GM12878 (cell line): ENCODE data around the gene ARHGAP26. TPM values are rescaled to one million over a fixed set of nuclear protein-coding genes. Genes with fewer than 3 reads are reported as not detected.

Experiments
- ATAC-seq: fragments of 200-7000 bp; cut with Tn5 transposase; 3 replicates; pipeline ENCODE4 v1.9.1; 2020; ENCODE audit warnings: mild to moderate bottlenecking, moderate library complexity
- BruUV-seq: library from RNA; stranded (reverse); fragments of 400-500 nt; replicated peaks from 2 replicates; lab custom pipeline; 2021; lab: Mats Ljungman, UMichigan
- CTCF ChIA-PET: fragments of 300-600 bp; sonication (Branson Sonifier 250); formaldehyde crosslinking; extraction: SDS; loops from one replicate; lab custom pipeline; 2021; ENCODE audit warnings: inconsistent platforms; lab: Yijun Ruan, JAX
- POLR2A ChIA-PET: fragments of 350-600 bp; formaldehyde crosslinking; extraction: SDS; loops from one replicate; lab custom pipeline; 2021; ENCODE audit warnings: inconsistent platforms; lab: Charles Lee
- RAD21 ChIA-PET: fragments of 300-600 bp; sonication (Branson Sonifier 250); formaldehyde crosslinking; loops from one replicate; lab custom pipeline; 2023; ENCODE audit warnings: antibody characterized with exemption; ENCODE audit not compliant: unreplicated experiment; lab: Charles Lee
- SMC1A ChIA-PET: fragments of 300-600 bp; sonication (Branson Sonifier 250); formaldehyde crosslinking; loops from one replicate; lab custom pipeline; 2023; ENCODE audit not compliant: unreplicated experiment, uncharacterized antibody; lab: Charles Lee
- DNase-seq: peaks from one replicate; pipeline ENCODE4 v3.0.0-alpha.2; 2011; ENCODE audit warnings: low read depth, low spot score
- FAIRE-seq: peaks from 3 replicates; lab custom pipeline; 2011; peaks lifted over from hg19 to GRCh38; lab: Jason Lieb, UNC
- H2AFZ ChIP-seq: 2 replicates; pipeline ENCODE4 v1.6.0; 2011; ENCODE audit warnings: low read depth, low read length, control low read depth; ENCODE audit not compliant: control insufficient read depth
- H3K27ac ChIP-seq: 2 replicates; pipeline ENCODE4 v1.5.1; 2011; ENCODE audit warnings: control low read depth; ENCODE audit not compliant: control insufficient read depth, insufficient read depth
- H3K27me3 ChIP-seq, 2 experiments: replicated peaks in 1 of 2; 2 replicates each; pipeline versions ENCODE4 v1.6.0 to v1.6.1; 2011; ENCODE audit warnings: low read length in 1 of 2; ENCODE audit not compliant: control insufficient read depth in 2 of 2, insufficient read depth in 2 of 2
- H3K36me3 ChIP-seq, 2 experiments: 2 replicates each; pipeline ENCODE4 v1.5.1; 2011; ENCODE audit warnings: low read length in 1 of 2; ENCODE audit not compliant: control insufficient read depth in 2 of 2, insufficient read depth in 2 of 2
- H3K4me1 ChIP-seq: 2 replicates; pipeline ENCODE4 v1.6.1; 2011; ENCODE audit warnings: mild to moderate bottlenecking, low read length, moderate library complexity, mixed read lengths; ENCODE audit not compliant: control insufficient read depth, insufficient read depth
- H3K4me2 ChIP-seq: 2 replicates; pipeline ENCODE4 v1.6.0; 2011; ENCODE audit warnings: control low read depth; ENCODE audit not compliant: control insufficient read depth, insufficient read depth
- H3K4me3 ChIP-seq: fragments of 200-600 bp; sonication (generic); 2 replicates; pipeline ENCODE4 v1.5.1; 2016
- H3K79me2 ChIP-seq: 2 replicates; pipeline ENCODE4 v1.6.0; 2011; ENCODE audit warnings: low read length; ENCODE audit not compliant: control insufficient read depth, insufficient read depth
- H3K9ac ChIP-seq: 2 replicates; pipeline ENCODE4 v1.8.0; 2011; ENCODE audit warnings: low read length, control low read depth, mixed read lengths; ENCODE audit not compliant: control insufficient read depth, insufficient read depth
- H3K9me3 ChIP-seq: replicated peaks from 3 replicates; pipeline ENCODE4 v1.5.1; 2011; ENCODE audit warnings: mild to moderate bottlenecking, low read length; ENCODE audit not compliant: control insufficient read depth, insufficient read depth
- H4K20me1 ChIP-seq: 2 replicates; pipeline ENCODE4 v1.6.0; 2011; ENCODE audit not compliant: control insufficient read depth, insufficient read depth
- CBFB ChIP-seq: IDR thresholded peaks from 2 replicates; pipeline ENCODE4 v1.6.1; 2016; ENCODE audit warnings: antibody characterized with exemption, low read depth
- CEBPB ChIP-seq, 2 experiments: fragments of 150-350 bp in 1 of 2; IDR thresholded peaks; 2 replicates each; pipeline ENCODE4 v1.6.1; 2012 to 2014; ENCODE audit warnings: low read depth in 2 of 2, low read length in 2 of 2, borderline replicate concordance in 1 of 2, inconsistent platforms in 1 of 2
- CHD2 ChIP-seq: IDR thresholded peaks from 2 replicates; pipeline ENCODE4 v1.6.1; 2011; ENCODE audit warnings: low read depth, low read length, improper control_type of control experiment, borderline replicate concordance
- ESRRA ChIP-seq: IDR thresholded peaks from 2 replicates; pipeline ENCODE4 v1.6.1; 2012; ENCODE audit warnings: mild to moderate bottlenecking, low read length, improper control_type of control experiment
- FOS ChIP-seq: IDR thresholded peaks from 3 replicates; pipeline ENCODE4 v1.6.1; 2011; ENCODE audit warnings: borderline replicate concordance; ENCODE audit not compliant: insufficient read length; ENCODE audit errors: extremely low read depth
- HCFC1 ChIP-seq: fragments of 150-350 bp; IDR thresholded peaks from 2 replicates; pipeline ENCODE4 v1.6.1; 2014; ENCODE audit warnings: low read length
- IKZF1 ChIP-seq: fragments of 450-650 bp; conservative IDR thresholded peaks from 2 replicates; pipeline ENCODE4 v1.6.1; 2017; ENCODE audit warnings: antibody characterized with exemption, mild to moderate bottlenecking
- IKZF2 ChIP-seq, 2 experiments: fragments of 450-650 bp; IDR thresholded peaks; 2 replicates each; pipeline ENCODE4 v1.6.1; 2017; ENCODE audit warnings: mild to moderate bottlenecking in 2 of 2, moderate library complexity in 2 of 2
- KAT2A ChIP-seq: conservative IDR thresholded peaks from 2 replicates; pipeline ENCODE4 v1.6.1; 2011; ENCODE audit warnings: low read depth, low read length; ENCODE audit not compliant: control insufficient read depth
- MTA2 ChIP-seq: fragments of 450-650 bp; IDR thresholded peaks from 2 replicates; pipeline ENCODE4 v1.6.1; 2016; ENCODE audit warnings: low read depth, mild to moderate bottlenecking, moderate library complexity
- POU2F2 ChIP-seq: IDR thresholded peaks from 3 replicates; pipeline ENCODE4 v1.6.1; 2011; ENCODE audit warnings: low read depth, mild to moderate bottlenecking, low read length, borderline replicate concordance
- RELA ChIP-seq: fragments of 450-650 bp; IDR thresholded peaks from 2 replicates; pipeline ENCODE4 v1.8.0; 2014; ENCODE audit warnings: borderline replicate concordance; ENCODE audit not compliant: partially characterized antibody
- RFX5 ChIP-seq: IDR thresholded peaks from 2 replicates; pipeline ENCODE4 v1.6.1; 2011; ENCODE audit warnings: low read depth, low read length, improper control_type of control experiment
- SMAD1 ChIP-seq: fragments of 450-650 bp; IDR thresholded peaks from 2 replicates; pipeline ENCODE4 v1.6.1; 2018; ENCODE audit warnings: mild to moderate bottlenecking, low read depth; ENCODE audit not compliant: partially characterized antibody
- SREBF2 ChIP-seq: IDR thresholded peaks from 2 replicates; pipeline ENCODE4 v1.6.1; 2012; ENCODE audit warnings: mild to moderate bottlenecking, low read length
- WGBS: methylation state at CpG from one replicate; pipeline ENCODE4 v1.1.6; 2016; ENCODE audit warnings: low lambda C conversion rate; ENCODE audit not compliant: insufficient replicate concordance, insufficient coverage; ENCODE audit errors: missing lambda C conversion rate; 5-methylcytosine and 5-hydroxymethylcytosine counted together
- in situ Hi-C: fragments of 300-500 bp; cut with MboI; formaldehyde crosslinking; loops from 9 replicates; pipeline ENCODE4 v1.14.3; 2018; ENCODE audit warnings: mixed read lengths
- intact Hi-C: fragments of 100-400 bp; cut with micrococcal nuclease; formaldehyde crosslinking; loops from one replicate; pipeline ENCODE4 v1.14.2; 2022; ENCODE audit not compliant: unreplicated experiment
- polyA plus RNA-seq, 11 experiments: library from polyadenylated mRNA; depleted of rRNA in 4 of 11; unstranded in 6 of 11; stranded (reverse) in 5 of 11; fragments of >200 nt; fragmentation: Nextera tagmentation in 4 of 11; fragmentation: Illumina TruSeq in 1 of 11; extraction: Ambion mirVana in 4 of 11; extraction: Trizol in 1 of 11; gene quantifications; 1 replicate in 1 of 11; 2 replicates in 10 of 11; pipeline versions ENCODE4 v1.2.1 to v1.2.3, GENCODE V29; 2011 to 2016; ENCODE audit warnings: inconsistent platforms in 2 of 11, missing spikeins in 2 of 11, low read depth in 1 of 11
- total RNA-seq, 4 experiments: library from RNA; depleted of rRNA in 3 of 4; stranded (reverse); fragments of >200 nt in 3 of 4; fragmentation: Illumina TruSeq in 1 of 4; extraction: Trizol in 1 of 4; gene quantifications; 2 replicates each; pipeline versions ENCODE4 v1.2.1 to v1.2.3, GENCODE V29; 2013 to 2021
- TF ChIP-seq, protein P1 (sequence below): fragments of 150-350 bp; IDR thresholded peaks from 2 replicates; pipeline ENCODE4 v1.6.1; 2014; ENCODE audit warnings: mild to moderate bottlenecking, low read depth, low read length
- TF ChIP-seq, protein P2 (sequence below): IDR thresholded peaks from 2 replicates; pipeline ENCODE4 v1.6.1; 2011; ENCODE audit warnings: borderline replicate concordance, low read depth, mild to moderate bottlenecking, moderate library complexity, low read length; ENCODE audit not compliant: insufficient read depth, poor library complexity, severe bottlenecking

The ARHGAP26 gene
- total and polyA plus RNA-seq, 10 of the 15 experiments (the other 5 are each of a cell fraction or from before 2014, with no cell fraction given), result 9.4 to 41.5 (median 19.3) TPM

- no peaks in the 10 kb centered on the region for H3K4me1 ChIP-seq
- FAIRE-seq, result no peak
- intact Hi-C loops, result no loop called here
- no TSS peak for BruUV-seq
- ChIA-PET CTCF (no interaction called here), RAD21 (no interaction called here), POLR2A (no interaction called here), SMC1A (interaction anchor here (2.1 to 2.5 kb wide), 2 partner anchors 10 to 14 kb away, joined by 7 to 9 read pairs; no protein-coding TSS in a partner anchor)
- ATAC-seq, result no peak
- H3K27me3 ChIP-seq, result no peaks in the 10 kb centered on the region
- H3K27ac ChIP-seq, result no peak overlapping the region
- DNase-seq, result no peak
- no peaks in the 10 kb centered on the region for H4K20me1 ChIP-seq
- H3K79me2 ChIP-seq, result no peaks in the 10 kb centered on the region
- no peak overlapping the region for H3K9ac ChIP-seq
- H3K4me2 ChIP-seq, result no peak overlapping the region
- 63% methylated on average over 3 of the region's 3 CpGs for WGBS
- no peak for TF ChIP-seq IKZF2 (IDR thresholded peaks at IDR 0.05)
- TF ChIP-seq POU2F2, result no peak
- TF ChIP-seq SMAD1, result no peak
- TF ChIP-seq RFX5, result no peak
- no peak for TF ChIP-seq FOS
- TF ChIP-seq, protein P1, sequence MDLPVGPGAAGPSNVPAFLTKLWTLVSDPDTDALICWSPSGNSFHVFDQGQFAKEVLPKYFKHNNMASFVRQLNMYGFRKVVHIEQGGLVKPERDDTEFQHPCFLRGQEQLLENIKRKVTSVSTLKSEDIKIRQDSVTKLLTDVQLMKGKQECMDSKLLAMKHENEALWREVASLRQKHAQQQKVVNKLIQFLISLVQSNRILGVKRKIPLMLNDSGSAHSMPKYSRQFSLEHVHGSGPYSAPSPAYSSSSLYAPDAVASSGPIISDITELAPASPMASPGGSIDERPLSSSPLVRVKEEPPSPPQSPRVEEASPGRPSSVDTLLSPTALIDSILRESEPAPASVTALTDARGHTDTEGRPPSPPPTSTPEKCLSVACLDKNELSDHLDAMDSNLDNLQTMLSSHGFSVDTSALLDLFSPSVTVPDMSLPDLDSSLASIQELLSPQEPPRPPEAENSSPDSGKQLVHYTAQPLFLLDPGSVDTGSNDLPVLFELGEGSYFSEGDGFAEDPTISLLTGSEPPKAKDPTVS, result no peak
- no peak for TF ChIP-seq KAT2A
- TF ChIP-seq IKZF1, result no peak
- TF ChIP-seq ESRRA, result no peak
- no peak for TF ChIP-seq CBFB
- TF ChIP-seq RELA, result no peak
- TF ChIP-seq, protein P2, sequence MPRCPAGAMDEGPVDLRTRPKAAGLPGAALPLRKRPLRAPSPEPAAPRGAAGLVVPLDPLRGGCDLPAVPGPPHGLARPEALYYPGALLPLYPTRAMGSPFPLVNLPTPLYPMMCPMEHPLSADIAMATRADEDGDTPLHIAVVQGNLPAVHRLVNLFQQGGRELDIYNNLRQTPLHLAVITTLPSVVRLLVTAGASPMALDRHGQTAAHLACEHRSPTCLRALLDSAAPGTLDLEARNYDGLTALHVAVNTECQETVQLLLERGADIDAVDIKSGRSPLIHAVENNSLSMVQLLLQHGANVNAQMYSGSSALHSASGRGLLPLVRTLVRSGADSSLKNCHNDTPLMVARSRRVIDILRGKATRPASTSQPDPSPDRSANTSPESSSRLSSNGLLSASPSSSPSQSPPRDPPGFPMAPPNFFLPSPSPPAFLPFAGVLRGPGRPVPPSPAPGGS, result no peak
- TF ChIP-seq MTA2, result no peak
- TF ChIP-seq SREBF2, result no peak
- TF ChIP-seq HCFC1, result no peak
- no peak for TF ChIP-seq CEBPB (IDR thresholded peaks at IDR 0.05; ENCODE audit: borderline replicate concordance in 1 of 2, low read depth in 2 of 2, low read length in 2 of 2)
- TF ChIP-seq CHD2, result no peak
- no peak overlapping the region for H2AFZ ChIP-seq
- no peak overlapping the region for H3K4me3 ChIP-seq
- no peaks in the 10 kb centered on the region for H3K9me3 ChIP-seq
- in situ Hi-C loops, result no loop called here
- no peaks in the 10 kb centered on the region for H3K36me3 ChIP-seq
These were observed 175.1 kb downstream of the ARHGAP26 start for GRCh38 chr5:142945321-142945720.
